ENCODE measurements around the gene FGFR1OP2.

- TF ChIP-seq CTCF (IDR thresholded peaks at IDR 0.05) (no peak), POLR2AphosphoS5 (IDR thresholded peaks at IDR 0.05) (no peak), POLR2A (IDR thresholded peaks at IDR 0.05) (no peak)
Measured at GRCh38 chr12:26929590-26929989, 8.7 kb upstream of the FGFR1OP2 start.
